ENCODE results near the gene MUC15. TPM values are rescaled to one million over a fixed set of nuclear protein-coding genes. Genes with fewer than 3 reads are reported as not detected.
"Not testable (repeated sequence)": the region's sequence is repeated elsewhere in the genome, so short reads cannot be mapped to it uniquely, and the experiment has no call there.

Gene MUC15
- total and polyA plus RNA-seq, 10 of the 15 experiments (the other 5 are each of a cell fraction or from before 2014, with no cell fraction given): 0.03 to 0.86 (median 0.09) TPM; not detected in 6

- FAIRE-seq (no peak), ATAC-seq (no peak), DNase-seq (ENCODE audit: low read depth, low spot score) (no peak)
- H2AFZ ChIP-seq (ENCODE audit: control insufficient read depth, low read depth, low read length): no peak overlapping the region
- CTCF ChIA-PET: no interaction called here
- in situ Hi-C loops (cut with MboI) (no loop called here), intact Hi-C loops (cut with micrococcal nuclease; ENCODE audit: unreplicated experiment) (no loop called here)
- no peaks in the 10 kb centered on the region for H3K79me2 ChIP-seq (ENCODE audit: control insufficient read depth, insufficient read depth, low read length)
- SMC1A ChIA-PET (ENCODE audit: uncharacterized antibody, unreplicated experiment): interaction anchor here (0.7 to 1.4 kb wide), 4 partner anchors 11 to 99 kb away, joined by 3 to 5 read pairs (median 4); no protein-coding TSS in a partner anchor
- BruUV-seq (replicated peaks): no TSS peak
- 51% methylated on average over 2 of the region's 2 CpGs for WGBS (ENCODE audit: insufficient coverage, insufficient replicate concordance, low lambda C conversion rate, missing lambda C conversion rate)
- no peak overlapping the region for H3K4me2 ChIP-seq (ENCODE audit: control insufficient read depth, insufficient read depth)
- H3K27me3 ChIP-seq (replicated peaks in 1 of 2; ENCODE audit: control insufficient read depth in 2 of 2, insufficient read depth in 2 of 2, low read length in 1 of 2): no peaks in the 10 kb centered on the region
- H3K9me3 ChIP-seq (replicated peaks; ENCODE audit: control insufficient read depth, insufficient read depth, low read length): no peaks in the 10 kb centered on the region
- no peak overlapping the region for H3K27ac ChIP-seq (ENCODE audit: control insufficient read depth, insufficient read depth)
- H3K4me3 ChIP-seq: no peak overlapping the region
- H3K4me1 ChIP-seq (ENCODE audit: control insufficient read depth, insufficient read depth, low read length): no peaks in the 10 kb centered on the region
- H3K9ac ChIP-seq (ENCODE audit: control insufficient read depth, insufficient read depth, low read length): no peak overlapping the region
- RAD21 ChIA-PET (ENCODE audit: unreplicated experiment): interaction anchor here (1.3 kb wide), 1 partner anchor 21 kb away, joined by 3 read pairs; no protein-coding TSS in a partner anchor
- H3K36me3 ChIP-seq (ENCODE audit: control insufficient read depth in 2 of 2, insufficient read depth in 2 of 2, low read length in 1 of 2): no peaks in the 10 kb centered on the region
- no peak for TF ChIP-seq IKZF2 (IDR thresholded peaks at IDR 0.05)
- TF ChIP-seq POLR2AphosphoS2 (IDR thresholded peaks at IDR 0.05; ENCODE audit: low read depth, low read length): no peak
- TF ChIP-seq BHLHE40 (IDR thresholded peaks at IDR 0.05; ENCODE audit: borderline replicate concordance in 1 of 2, low read depth in 2 of 2, low read length in 1 of 2): no peak
- no peaks in the 10 kb centered on the region for H4K20me1 ChIP-seq (ENCODE audit: control insufficient read depth, insufficient read depth)
- POLR2A ChIA-PET: no interaction called here
These were observed 25.8 kb upstream of the MUC15 start for GRCh38 chr11:26597899-26598298.

- 82% methylated on average over 20 of the region's 20 CpGs for WGBS (ENCODE audit: insufficient coverage, insufficient replicate concordance, low lambda C conversion rate, missing lambda C conversion rate)
These were observed 25.1 kb upstream of the MUC15 start for GRCh38 chr11:26597049-26597689.

More at GRCh38 chr11:26597049-26597689, 25.1 kb upstream of the MUC15 start:
- POLR2A ChIA-PET; H2AFZ ChIP-seq (ENCODE audit: control insufficient read depth, low read depth, low read length); FAIRE-seq; H3K4me2 ChIP-seq (ENCODE audit: control insufficient read depth, insufficient read depth); CTCF ChIA-PET; H3K9ac ChIP-seq (ENCODE audit: control insufficient read depth, insufficient read depth, low read length); H3K9me3 ChIP-seq (replicated peaks; ENCODE audit: control insufficient read depth, insufficient read depth, low read length); H4K20me1 ChIP-seq (ENCODE audit: control insufficient read depth, insufficient read depth); ATAC-seq; DNase-seq (ENCODE audit: low read depth, low spot score); H3K27me3 ChIP-seq (replicated peaks in 1 of 2; ENCODE audit: control insufficient read depth in 2 of 2, insufficient read depth in 2 of 2, low read length in 1 of 2); H3K27ac ChIP-seq (ENCODE audit: control insufficient read depth, insufficient read depth); BruUV-seq (replicated peaks); H3K4me1 ChIP-seq (ENCODE audit: control insufficient read depth, insufficient read depth, low read length); in situ Hi-C loops (cut with MboI); H3K36me3 ChIP-seq (ENCODE audit: control insufficient read depth in 2 of 2, insufficient read depth in 2 of 2, low read length in 1 of 2); intact Hi-C loops (cut with micrococcal nuclease; ENCODE audit: unreplicated experiment); H3K79me2 ChIP-seq (ENCODE audit: control insufficient read depth, insufficient read depth, low read length); H3K4me3 ChIP-seq: not testable (repeated sequence)
- ChIA-PET SMC1A (ENCODE audit: uncharacterized antibody, unreplicated experiment) (interaction anchor here (0.7 to 1.4 kb wide), 4 partner anchors 12 to 98 kb away, joined by 3 to 5 read pairs (median 4); no protein-coding TSS in a partner anchor), RAD21 (ENCODE audit: unreplicated experiment) (interaction anchor here (1.3 kb wide), 1 partner anchor 21 kb away, joined by 3 read pairs; no protein-coding TSS in a partner anchor)
